Activated effector memory CD4-positive, alpha-beta T cell treated with Interleukin-2 at 50 U/mL for 16 hours (primary cell): ENCODE data around the gene CCDC12.

Source experiments
- DNase-seq: peaks from one replicate; pipeline ENCODE4 v3.0.0-alpha.2; 2020

The CCDC12 gene

GRCh38 chr3:47007482-47008233 is 31.1 kb upstream of the CCDC12 start:
- DNase-seq, result no peak

- no peak for DNase-seq
Measured at GRCh38 chr3:47007001-47007400, 30.5 kb upstream of the CCDC12 start.

GRCh38 chr3:47006145-47006651 is 29.7 kb upstream of the CCDC12 start:
- no peak for DNase-seq

- DNase-seq, result no peak
Measured at GRCh38 chr3:47005212-47006144, 28.9 kb upstream of the CCDC12 start.

GRCh38 chr3:47004369-47005211 is 28.0 kb upstream of the CCDC12 start:
- DNase-seq, result no peak

GRCh38 chr3:47003461-47004368 is 27.2 kb upstream of the CCDC12 start:
- no peak for DNase-seq

GRCh38 chr3:47003056-47003410 is 26.5 kb upstream of the CCDC12 start:
- no peak for DNase-seq

GRCh38 chr3:47002171-47003055 is 25.9 kb upstream of the CCDC12 start:
- no peak for DNase-seq

GRCh38 chr3:47001731-47002170 is 25.2 kb upstream of the CCDC12 start:
- DNase-seq, result no peak

GRCh38 chr3:47000922-47001730 is 24.6 kb upstream of the CCDC12 start:
- no peak for DNase-seq

GRCh38 chr3:47000198-47000815 is 23.8 kb upstream of the CCDC12 start:
- no peak for DNase-seq

GRCh38 chr3:46999516-47000197 is 23.1 kb upstream of the CCDC12 start:
- no peak for DNase-seq

GRCh38 chr3:46998852-46999515 is 22.4 kb upstream of the CCDC12 start:
- DNase-seq, result no peak

GRCh38 chr3:46998121-46998851 is 21.7 kb upstream of the CCDC12 start:
- peak; percentile 57 for DNase-seq

- no peak for DNase-seq
Measured at GRCh38 chr3:46997453-46998091, 21.0 kb upstream of the CCDC12 start.

GRCh38 chr3:46996689-46997452 is 20.3 kb upstream of the CCDC12 start:
- DNase-seq, result no peak
